Body of pancreas (tissue), 4 donors: ENCODE data around the gene OR6N1. TPM values are rescaled to one million over a fixed set of nuclear protein-coding genes. Genes with fewer than 3 reads are reported as not detected.
A peak's percentile ranks its signal among the peaks of the same experiment; 100 is the strongest.

ENCODE experiments used
- ATAC-seq: fragments of 150-250 bp; one replicate; pipeline ENCODE4 v1.9.1; 2016
- DNase-seq, 4 donors: peaks; one replicate each; pipeline ENCODE4 v3.0.0-alpha.2; 2019
- H3K27ac ChIP-seq, 4 donors: fragments of 200-600 bp; sonication (generic); 1 replicate in 3 of 4; 2 replicates in 1 of 4; pipeline versions ENCODE4 v1.5.1 to v1.6.1; 2016 to 2019; ENCODE audit warnings: mild to moderate bottlenecking in 1 of 4, mixed read lengths in 1 of 4, moderate library complexity in 1 of 4
- H3K27me3 ChIP-seq, 2 donors: fragments of 200-600 bp; sonication (generic); one replicate each; pipeline ENCODE4 v1.6.0; 2016; ENCODE audit warnings: mild to moderate bottlenecking in 1 of 2
- H3K36me3 ChIP-seq, 2 donors: fragments of 200-600 bp; sonication (generic); replicated peaks in 1 of 2; 2 replicates each; pipeline ENCODE4 v1.5.1; 2016; ENCODE audit warnings: low read depth in 2 of 2; ENCODE audit not compliant: insufficient read depth in 1 of 2
- H3K4me1 ChIP-seq: fragments of 200-600 bp; sonication (generic); one replicate; pipeline ENCODE4 v1.6.0; 2016
- H3K4me3 ChIP-seq, 2 donors: fragments of 200-600 bp; sonication (generic); 1 replicate in 1 of 2; 2 replicates in 1 of 2; pipeline ENCODE4 v1.5.1; 2016 to 2019
- H3K9me3 ChIP-seq, 3 donors: fragments of 200-600 bp; sonication (generic); 1 replicate in 2 of 3; 2 replicates in 1 of 3; pipeline ENCODE4 v1.5.1; 2016
- POLR2A ChIP-seq, 3 donors: fragments of 450-650 bp; IDR thresholded peaks; one replicate each; pipeline ENCODE4 v1.6.1; 2016; ENCODE audit warnings: antibody characterized with exemption in 3 of 3, mild to moderate bottlenecking in 2 of 3
- WGBS, 2 donors: methylation state at CpG; one replicate each; pipeline ENCODE4 v1.1.5; 2017; 5-methylcytosine and 5-hydroxymethylcytosine counted together
- intact Hi-C: fragments of 100-400 bp; cut with DNase I; formaldehyde crosslinking; loops from one replicate; pipeline ENCODE4 v1.15.1; 2023
- total RNA-seq, 2 donors: library from RNA; depleted of rRNA; stranded (reverse); fragments of >200 nt; gene quantifications; one replicate each; pipeline ENCODE4 v1.1.0, GENCODE V29; 2016
- TF ChIP-seq, protein P1 (sequence below), 7 experiments: fragments of 450-650 bp in 4 of 7; fragments of 200-600 bp in 3 of 7; sonication (generic) in 3 of 7; IDR thresholded peaks; one replicate each; pipeline ENCODE4 v1.5.1; 2016 to 2019; ENCODE audit warnings: antibody characterized with exemption in 7 of 7

Gene OR6N1
- total RNA-seq, 2 donors from 2014 or later, result not detected

DNA sequence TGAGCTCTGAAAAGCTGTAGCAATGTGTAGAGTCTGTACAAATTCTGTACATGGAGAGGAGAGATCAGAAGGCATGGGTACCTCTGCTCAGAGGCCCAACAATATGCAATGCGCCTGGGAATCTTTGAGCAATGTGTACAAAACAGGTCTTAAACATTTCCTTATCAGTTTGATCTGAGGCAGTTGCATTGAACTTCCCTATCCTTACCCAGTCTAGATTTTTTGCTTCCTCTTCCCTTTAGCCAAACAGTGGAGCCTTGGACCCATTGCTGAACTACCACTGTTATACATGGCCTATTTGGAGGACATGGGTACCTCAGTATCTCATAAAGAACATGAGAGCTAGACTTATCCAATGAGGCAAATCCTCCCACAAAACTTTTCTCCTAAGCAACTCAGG is 46.6 kb upstream of the OR6N1 start:
- ATAC-seq, result no peak
- H3K27ac ChIP-seq, result peak overlapping the region in 1 of 4 donors; percentile 40

DNA sequence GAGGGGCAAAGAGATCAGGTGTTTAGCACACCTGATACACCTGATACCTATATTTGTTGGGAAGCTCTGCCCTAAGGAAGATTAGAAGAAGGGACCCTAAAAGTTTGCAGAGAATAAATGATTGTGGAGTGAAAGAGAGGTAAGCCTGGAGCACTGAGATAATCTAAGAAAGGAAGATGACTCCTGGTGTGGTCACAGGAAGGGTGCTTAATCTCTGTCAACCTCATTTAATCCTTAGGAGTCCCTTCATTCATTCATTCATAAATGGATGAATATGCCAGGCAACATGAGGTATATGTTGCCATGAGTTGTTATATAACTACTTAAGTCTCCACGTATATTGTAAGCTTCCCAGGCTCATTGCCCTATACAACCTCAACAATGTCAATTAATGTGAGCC is 43.0 kb upstream of the OR6N1 start:
- no peak for DNase-seq
- intact Hi-C loops, result no loop called here
- no peak for ATAC-seq
- no peaks in the 10 kb centered on the region for H3K4me1 ChIP-seq
- H3K4me3 ChIP-seq, result no peak overlapping the region
- no peaks in the 10 kb centered on the region for H3K9me3 ChIP-seq
- no peak overlapping the region for H3K27ac ChIP-seq
- TF ChIP-seq POLR2A (IDR thresholded peaks at IDR 0.05), result no peak
- TF ChIP-seq, protein P1, sequence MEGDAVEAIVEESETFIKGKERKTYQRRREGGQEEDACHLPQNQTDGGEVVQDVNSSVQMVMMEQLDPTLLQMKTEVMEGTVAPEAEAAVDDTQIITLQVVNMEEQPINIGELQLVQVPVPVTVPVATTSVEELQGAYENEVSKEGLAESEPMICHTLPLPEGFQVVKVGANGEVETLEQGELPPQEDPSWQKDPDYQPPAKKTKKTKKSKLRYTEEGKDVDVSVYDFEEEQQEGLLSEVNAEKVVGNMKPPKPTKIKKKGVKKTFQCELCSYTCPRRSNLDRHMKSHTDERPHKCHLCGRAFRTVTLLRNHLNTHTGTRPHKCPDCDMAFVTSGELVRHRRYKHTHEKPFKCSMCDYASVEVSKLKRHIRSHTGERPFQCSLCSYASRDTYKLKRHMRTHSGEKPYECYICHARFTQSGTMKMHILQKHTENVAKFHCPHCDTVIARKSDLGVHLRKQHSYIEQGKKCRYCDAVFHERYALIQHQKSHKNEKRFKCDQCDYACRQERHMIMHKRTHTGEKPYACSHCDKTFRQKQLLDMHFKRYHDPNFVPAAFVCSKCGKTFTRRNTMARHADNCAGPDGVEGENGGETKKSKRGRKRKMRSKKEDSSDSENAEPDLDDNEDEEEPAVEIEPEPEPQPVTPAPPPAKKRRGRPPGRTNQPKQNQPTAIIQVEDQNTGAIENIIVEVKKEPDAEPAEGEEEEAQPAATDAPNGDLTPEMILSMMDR (IDR thresholded peaks at IDR 0.05), result no peak
- 0 to 47% methylated on average over 1 of the region's 1 CpG for WGBS, 2 donors
- H3K36me3 ChIP-seq, result no peaks in the 10 kb centered on the region
- no peaks in the 10 kb centered on the region for H3K27me3 ChIP-seq

More for the DNA sequence above, 46.6 kb upstream of the OR6N1 start:
- 56 to 73% methylated on average over 1 of the region's 1 CpG for WGBS, 2 donors
- no peaks in the 10 kb centered on the region for H3K4me1 ChIP-seq
- TF ChIP-seq, protein P1 (IDR thresholded peaks at IDR 0.05), result no peak
- no peak for TF ChIP-seq POLR2A (IDR thresholded peaks at IDR 0.05)
- no peaks in the 10 kb centered on the region for H3K36me3 ChIP-seq
- no peaks in the 10 kb centered on the region for H3K27me3 ChIP-seq
- no peaks in the 10 kb centered on the region for H3K9me3 ChIP-seq
- intact Hi-C loops, result no loop called here
- no peak for DNase-seq
- H3K4me3 ChIP-seq, result no peak overlapping the region

DNA sequence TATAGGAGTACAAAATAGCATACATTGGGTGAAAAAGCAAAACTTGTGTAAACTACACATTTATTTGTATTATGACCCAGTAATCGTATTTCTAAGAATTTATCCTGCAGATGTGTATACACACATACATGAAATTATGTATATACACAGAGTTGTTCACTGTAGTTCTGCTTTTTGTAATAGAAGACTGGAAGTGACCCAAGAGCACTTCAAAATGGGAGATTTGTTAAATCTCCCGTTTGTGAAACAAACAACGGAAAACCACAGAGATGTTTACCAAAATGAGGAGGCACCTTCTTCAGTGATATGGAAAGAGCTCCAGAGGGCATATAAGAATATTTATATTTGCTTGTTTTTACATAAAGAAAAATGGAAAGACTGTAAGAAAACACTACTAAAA is 41.2 kb upstream of the OR6N1 start:
- no peak for DNase-seq
- intact Hi-C loops, result no loop called here
- 43 to 45% methylated on average over 3 of the region's 3 CpGs for WGBS, 2 donors
- no peak for ATAC-seq
- Histone ChIP-seq H3K27me3 (no peaks in the 10 kb centered on the region), H3K4me1 (no peaks in the 10 kb centered on the region), H3K36me3 (no peaks in the 10 kb centered on the region), H3K27ac (no peak overlapping the region), H3K4me3 (no peak overlapping the region), H3K9me3 (no peaks in the 10 kb centered on the region)
- TF ChIP-seq, protein P1 (IDR thresholded peaks at IDR 0.05), result no peak
- no peak for TF ChIP-seq POLR2A (IDR thresholded peaks at IDR 0.05)

DNA sequence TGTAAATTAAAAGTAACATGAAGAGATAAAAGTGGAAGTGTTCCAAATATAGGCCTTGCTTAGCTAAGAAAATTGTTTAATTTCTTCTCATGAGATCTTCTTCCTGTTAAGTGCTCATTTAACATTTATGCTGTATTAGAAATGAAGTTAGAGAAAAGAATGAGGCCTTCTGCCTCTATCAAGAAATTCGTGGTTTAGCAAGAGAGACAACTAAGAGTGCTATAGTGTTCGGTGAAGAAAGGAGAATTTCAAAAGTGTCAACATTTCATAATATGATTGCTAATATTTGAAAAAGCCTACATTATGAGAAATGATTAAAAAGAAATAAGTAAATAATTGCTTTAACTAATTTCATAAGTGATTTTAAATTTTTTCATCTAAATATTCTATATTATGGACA is 40.3 kb upstream of the OR6N1 start:
- Histone ChIP-seq H3K9me3 (no peaks in the 10 kb centered on the region), H3K4me3 (no peak overlapping the region), H3K27me3 (no peaks in the 10 kb centered on the region), H3K27ac (no peak overlapping the region), H3K4me1 (no peaks in the 10 kb centered on the region), H3K36me3 (no peaks in the 10 kb centered on the region)
- no peak for TF ChIP-seq POLR2A (IDR thresholded peaks at IDR 0.05)
- TF ChIP-seq, protein P1 (IDR thresholded peaks at IDR 0.05), result no peak
- 47 to 54% methylated on average over 2 of the region's 2 CpGs for WGBS, 2 donors
- DNase-seq (no peak), ATAC-seq (no peak)
- intact Hi-C loops, result no loop called here

DNA sequence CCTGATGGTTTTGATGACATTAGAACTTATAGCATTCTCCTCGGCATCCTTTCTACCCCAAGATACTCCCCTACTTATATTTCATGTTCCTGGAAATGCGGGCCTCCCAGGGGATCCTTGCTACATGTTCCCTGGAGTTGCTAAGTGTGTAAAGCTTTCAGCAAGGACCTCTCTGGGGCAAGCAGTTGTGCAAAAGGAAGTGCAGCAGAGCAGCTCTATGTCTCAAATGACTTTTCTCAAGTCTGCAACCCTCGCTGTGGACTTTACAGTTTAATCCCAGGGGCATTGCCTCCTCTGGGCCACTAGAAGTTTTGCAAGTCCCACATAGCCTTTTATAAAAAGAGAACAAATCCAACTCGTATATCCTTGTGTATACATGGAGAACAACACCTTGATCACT is 38.3 kb upstream of the OR6N1 start:
- Histone ChIP-seq H3K36me3 (no peaks in the 10 kb centered on the region), H3K27ac (no peak overlapping the region), H3K27me3 (no peaks in the 10 kb centered on the region), H3K4me3 (no peak overlapping the region), H3K9me3 (no peaks in the 10 kb centered on the region), H3K4me1 (no peaks in the 10 kb centered on the region)
- intact Hi-C loops, result no loop called here
- TF ChIP-seq POLR2A (IDR thresholded peaks at IDR 0.05), result no peak
- TF ChIP-seq, protein P1 (IDR thresholded peaks at IDR 0.05), result no peak
- DNase-seq (no peak), ATAC-seq (no peak)
- WGBS, 2 donors, result 43 to 48% methylated on average over 4 of the region's 4 CpGs
